Bronchial epithelial cell (primary cell): ENCODE results near the gene GEMIN7. TPM values are rescaled to one million over a fixed set of nuclear protein-coding genes. Genes with fewer than 3 reads are reported as not detected.

ENCODE experiments used
- DNase-seq: peaks from one replicate; pipeline ENCODE4 v3.0.0-alpha.2; 2010; ENCODE audit warnings: low read depth
- FAIRE-seq: peaks from 2 replicates; lab custom pipeline; 2011; peaks lifted over from hg19 to GRCh38; lab: Jason Lieb, UNC
- H3K27me3 ChIP-seq: 2 replicates; pipeline ENCODE4 v1.5.1; 2011; ENCODE audit warnings: low read length; ENCODE audit not compliant: control insufficient read depth, insufficient read depth
- H3K36me3 ChIP-seq: 2 replicates; pipeline ENCODE4 v1.5.1; 2011; ENCODE audit warnings: low read length; ENCODE audit not compliant: control insufficient read depth, insufficient read depth
- H3K4me3 ChIP-seq: 2 replicates; pipeline ENCODE4 v1.5.1; 2011; ENCODE audit warnings: mild to moderate bottlenecking, low read depth, low read length, control low read depth
- CTCF ChIP-seq: IDR thresholded peaks from 2 replicates; pipeline ENCODE4 v1.5.1; 2011; ENCODE audit warnings: mild to moderate bottlenecking, moderate library complexity, low read length, control low read depth, inconsistent platforms; ENCODE audit not compliant: insufficient read depth, severe bottlenecking
- total RNA-seq: library from RNA; depleted of rRNA; stranded (reverse); fragments of >200 nt; gene quantifications from 2 replicates; pipeline ENCODE4 v1.2.1, GENCODE V29; 2014

GEMIN7 gene
- total RNA-seq, 1 donor from 2014 or later = 23.2 TPM

- no peak for FAIRE-seq
- H3K36me3 ChIP-seq = peaks cover 27% of the 10 kb centered on the region
These were observed 12.0 kb upstream of the GEMIN7 start for GRCh38 chr19:45066921-45067661.

GRCh38 chr19:45068041-45068440 is 11.0 kb upstream of the GEMIN7 start:
- no peak for TF ChIP-seq CTCF
- Histone ChIP-seq H3K4me3 (no peak overlapping the region), H3K27me3 (no peaks in the 10 kb centered on the region), H3K36me3 (peaks cover 27% of the 10 kb centered on the region)
- DNase-seq (no peak), FAIRE-seq (no peak)

More at GRCh38 chr19:45066921-45067661, 12.0 kb upstream of the GEMIN7 start:
- DNase-seq = no peak
- TF ChIP-seq CTCF = no peak
- Histone ChIP-seq H3K4me3 (no peak overlapping the region), H3K27me3 (no peaks in the 10 kb centered on the region)

GRCh38 chr19:45069056-45069455 is 10.0 kb upstream of the GEMIN7 start:
- DNase-seq (peak; percentile 57), FAIRE-seq (no peak)
- no peak for TF ChIP-seq CTCF
- Histone ChIP-seq H3K4me3 (no peak overlapping the region), H3K27me3 (no peaks in the 10 kb centered on the region), H3K36me3 (peaks cover 23% of the 10 kb centered on the region)

- DNase-seq (no peak), FAIRE-seq (no peak)
- Histone ChIP-seq H3K36me3 (peaks cover 21% of the 10 kb centered on the region), H3K4me3 (no peak overlapping the region), H3K27me3 (no peaks in the 10 kb centered on the region)
- no peak for TF ChIP-seq CTCF
These were observed 8.8 kb upstream of the GEMIN7 start for GRCh38 chr19:45070214-45070613.

GRCh38 chr19:45070861-45071544 is 8.1 kb upstream of the GEMIN7 start:
- Histone ChIP-seq H3K36me3 (peaks cover 21% of the 10 kb centered on the region), H3K4me3 (no peak overlapping the region), H3K27me3 (no peaks in the 10 kb centered on the region)
- DNase-seq (no peak), FAIRE-seq (no peak)
- no peak for TF ChIP-seq CTCF
